Testis (tissue), 3 donors: ENCODE results near the gene WDCP. TPM values are rescaled to one million over a fixed set of nuclear protein-coding genes. Genes with fewer than 3 reads are reported as not detected.

ENCODE experiments used
- DNase-seq: peaks from one replicate; pipeline ENCODE4 v3.0.0-alpha.2; 2019
- H3K27ac ChIP-seq, 2 donors: fragments of 200-600 bp; sonication (generic); one replicate each; pipeline ENCODE4 v1.5.1; 2019
- H3K27me3 ChIP-seq: fragments of 200-600 bp; sonication (generic); one replicate; pipeline ENCODE4 v1.5.1; 2019
- H3K36me3 ChIP-seq: fragments of 200-600 bp; sonication (generic); one replicate; pipeline ENCODE4 v1.5.1; 2017; ENCODE audit warnings: low read depth; ENCODE audit errors: missing control alignments
- H3K4me1 ChIP-seq: fragments of 200-600 bp; sonication (generic); one replicate; pipeline ENCODE4 v1.5.1; 2019
- H3K4me3 ChIP-seq, 2 donors: fragments of 200-600 bp; sonication (generic); one replicate each; pipeline ENCODE4 v1.5.1; 2017 to 2019
- H3K9me3 ChIP-seq: fragments of 200-600 bp; sonication (generic); one replicate; pipeline ENCODE4 v1.5.1; 2017
- POLR2A ChIP-seq: fragments of 450-650 bp; IDR thresholded peaks from one replicate; pipeline ENCODE4 v1.6.1; 2017; ENCODE audit warnings: antibody characterized with exemption, mild to moderate bottlenecking, moderate library complexity
- WGBS, 2 donors: methylation state at CpG; one replicate each; pipeline ENCODE4 v1.1.5; 2018; 5-methylcytosine and 5-hydroxymethylcytosine counted together
- intact Hi-C: fragments of 100-400 bp; cut with DNase I; formaldehyde crosslinking; loops from one replicate; pipeline ENCODE4 v1.15.1; 2023; ENCODE audit warnings: low total_unique reads
- polyA plus RNA-seq: library from polyadenylated mRNA; stranded (reverse); fragments of 350-450 nt; fragmentation: Illumina TruSeq; extraction: RNeasy Lipid Tissue Mini Kit (QIAGEN cat#74804); gene quantifications from one replicate; pipeline ENCODE4 v1.2.3, GENCODE V29; 2014; ENCODE audit warnings: low read depth, low replicate concordance; ENCODE audit not compliant: insufficient read depth
- total RNA-seq, 2 donors: library from RNA; depleted of rRNA; stranded (reverse); fragments of >200 nt; gene quantifications; one replicate each; pipeline ENCODE4 v1.2.3, GENCODE V29; 2016
- TF ChIP-seq, protein P1 (sequence below), 3 experiments: fragments of 450-650 bp in 2 of 3; fragments of 200-600 bp in 1 of 3; sonication (generic) in 1 of 3; IDR thresholded peaks; one replicate each; pipeline ENCODE4 v1.5.1; 2016 to 2019; ENCODE audit warnings: antibody characterized with exemption in 3 of 3, mild to moderate bottlenecking in 2 of 3, moderate library complexity in 1 of 3

The WDCP gene
- total and polyA plus RNA-seq, 3 donors from 2014 or later = 9.8 to 11.5 (median 10.4) TPM

DNA sequence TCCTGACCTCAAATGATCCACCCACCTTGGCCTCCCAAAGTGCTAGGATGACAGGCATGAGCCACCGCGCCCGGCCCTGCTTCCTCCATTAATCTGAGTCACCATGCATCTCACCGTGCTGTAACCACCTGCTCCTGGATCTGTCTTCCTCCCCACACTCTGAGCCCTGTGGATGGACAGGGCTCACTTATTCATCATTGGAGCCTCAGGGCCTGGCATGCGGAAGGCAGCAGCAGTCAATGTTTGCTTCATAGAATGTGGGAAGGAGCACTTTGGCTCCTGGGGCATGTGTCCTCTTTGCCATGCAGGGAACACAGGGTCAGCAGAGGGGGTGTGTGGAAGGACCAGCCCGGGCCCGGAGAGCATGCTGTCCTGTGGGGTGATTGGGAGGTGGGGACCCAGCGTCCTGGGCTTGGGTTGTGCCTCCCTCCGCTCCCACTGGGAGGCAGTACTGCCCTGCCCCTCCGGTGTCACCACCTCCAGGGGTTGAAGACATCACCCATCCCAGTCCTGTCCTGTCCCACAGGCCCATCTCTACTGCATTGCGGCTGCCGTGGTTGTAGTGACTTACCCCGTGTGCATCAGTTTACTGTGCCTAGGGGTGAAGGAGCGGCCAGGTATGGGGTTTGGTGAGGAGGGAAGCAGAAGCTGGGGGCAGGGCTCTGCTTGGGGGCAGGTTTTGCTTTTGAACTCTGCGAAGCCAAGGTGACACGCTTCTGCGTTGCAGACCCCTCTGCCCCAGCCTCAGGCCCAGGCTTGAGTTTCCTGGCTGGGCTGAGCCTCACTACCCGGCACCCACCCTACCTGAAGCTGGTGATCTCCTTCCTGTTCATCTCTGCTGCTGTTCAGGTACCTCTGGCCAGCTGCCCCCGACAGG, 25.8 kb downstream of the WDCP start:
- H3K27ac ChIP-seq = no peak overlapping the region
- TF ChIP-seq POLR2A = no peak
- TF ChIP-seq, protein P1, sequence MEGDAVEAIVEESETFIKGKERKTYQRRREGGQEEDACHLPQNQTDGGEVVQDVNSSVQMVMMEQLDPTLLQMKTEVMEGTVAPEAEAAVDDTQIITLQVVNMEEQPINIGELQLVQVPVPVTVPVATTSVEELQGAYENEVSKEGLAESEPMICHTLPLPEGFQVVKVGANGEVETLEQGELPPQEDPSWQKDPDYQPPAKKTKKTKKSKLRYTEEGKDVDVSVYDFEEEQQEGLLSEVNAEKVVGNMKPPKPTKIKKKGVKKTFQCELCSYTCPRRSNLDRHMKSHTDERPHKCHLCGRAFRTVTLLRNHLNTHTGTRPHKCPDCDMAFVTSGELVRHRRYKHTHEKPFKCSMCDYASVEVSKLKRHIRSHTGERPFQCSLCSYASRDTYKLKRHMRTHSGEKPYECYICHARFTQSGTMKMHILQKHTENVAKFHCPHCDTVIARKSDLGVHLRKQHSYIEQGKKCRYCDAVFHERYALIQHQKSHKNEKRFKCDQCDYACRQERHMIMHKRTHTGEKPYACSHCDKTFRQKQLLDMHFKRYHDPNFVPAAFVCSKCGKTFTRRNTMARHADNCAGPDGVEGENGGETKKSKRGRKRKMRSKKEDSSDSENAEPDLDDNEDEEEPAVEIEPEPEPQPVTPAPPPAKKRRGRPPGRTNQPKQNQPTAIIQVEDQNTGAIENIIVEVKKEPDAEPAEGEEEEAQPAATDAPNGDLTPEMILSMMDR (IDR thresholded peaks at IDR 0.05) = peak in 1 of 3 experiments; percentile 3
- H3K4me3 ChIP-seq = no peak overlapping the region
- H3K9me3 ChIP-seq = no peaks in the 10 kb centered on the region
- intact Hi-C loops = no loop called here
- 81 to 91% methylated on average over 11 to 19 of the region's 19 CpGs for WGBS, 2 donors
- no peaks in the 10 kb centered on the region for H3K4me1 ChIP-seq
- no peaks in the 10 kb centered on the region for H3K27me3 ChIP-seq
- H3K36me3 ChIP-seq = no peaks in the 10 kb centered on the region
- DNase-seq = peak; percentile 14

DNA sequence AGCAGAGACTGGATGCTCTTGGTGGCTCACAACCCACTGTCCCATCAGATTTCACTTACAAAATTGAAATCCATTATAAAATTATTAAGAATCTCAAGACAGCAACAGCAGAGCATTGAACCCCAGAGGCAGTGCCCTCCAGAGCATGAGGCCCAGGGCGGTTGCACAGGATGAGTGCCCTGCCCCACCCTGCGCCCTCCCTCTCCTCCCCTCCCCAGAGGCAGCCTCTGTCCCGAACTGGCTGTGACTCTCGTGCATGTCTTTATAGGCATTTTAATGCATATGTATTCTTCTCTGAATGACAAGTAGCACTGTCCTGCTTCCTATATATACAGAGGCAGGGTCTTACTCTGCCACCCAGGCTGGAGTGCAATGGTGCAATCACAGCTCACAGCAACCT, 26.9 kb downstream of the WDCP start:
- Histone ChIP-seq H3K27ac (no peak overlapping the region), H3K4me1 (no peaks in the 10 kb centered on the region), H3K27me3 (no peaks in the 10 kb centered on the region), H3K36me3 (no peaks in the 10 kb centered on the region), H3K4me3 (no peak overlapping the region), H3K9me3 (no peaks in the 10 kb centered on the region)
- intact Hi-C loops = no loop called here
- no peak for DNase-seq
- TF ChIP-seq, protein P1 (IDR thresholded peaks at IDR 0.05) = no peak
- no peak for TF ChIP-seq POLR2A
- WGBS, 2 donors = 69 to 84% methylated on average over 3 to 4 of the region's 4 CpGs

DNA sequence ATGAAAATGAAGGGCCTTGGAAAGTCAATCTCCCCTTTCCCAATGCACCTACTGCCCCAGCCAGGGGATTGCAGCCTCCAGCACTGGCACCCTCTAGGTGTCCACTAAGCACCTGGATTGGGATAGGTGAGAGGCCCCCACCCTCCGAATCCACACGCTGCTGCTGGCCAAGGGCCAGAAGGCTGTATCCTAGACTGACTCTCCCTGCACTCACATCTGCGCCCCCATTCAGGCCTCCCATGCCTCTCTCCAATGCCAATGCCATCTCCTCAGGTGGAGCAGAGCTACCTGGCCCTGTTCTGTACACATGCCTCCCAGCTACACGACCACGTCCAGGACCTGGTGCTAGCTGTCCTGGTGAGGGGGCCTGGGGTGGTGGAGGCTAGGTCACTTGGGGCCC, 27.5 kb downstream of the WDCP start:
- Histone ChIP-seq H3K9me3 (no peaks in the 10 kb centered on the region), H3K4me1 (no peaks in the 10 kb centered on the region), H3K4me3 (no peak overlapping the region), H3K27ac (no peak overlapping the region), H3K27me3 (no peaks in the 10 kb centered on the region), H3K36me3 (no peaks in the 10 kb centered on the region)
- no peak for TF ChIP-seq POLR2A
- TF ChIP-seq, protein P1 (IDR thresholded peaks at IDR 0.05) = no peak
- WGBS, 2 donors = 83 to 93% methylated on average over 5 of the region's 5 CpGs
- intact Hi-C loops = no loop called here
- DNase-seq = no peak

DNA sequence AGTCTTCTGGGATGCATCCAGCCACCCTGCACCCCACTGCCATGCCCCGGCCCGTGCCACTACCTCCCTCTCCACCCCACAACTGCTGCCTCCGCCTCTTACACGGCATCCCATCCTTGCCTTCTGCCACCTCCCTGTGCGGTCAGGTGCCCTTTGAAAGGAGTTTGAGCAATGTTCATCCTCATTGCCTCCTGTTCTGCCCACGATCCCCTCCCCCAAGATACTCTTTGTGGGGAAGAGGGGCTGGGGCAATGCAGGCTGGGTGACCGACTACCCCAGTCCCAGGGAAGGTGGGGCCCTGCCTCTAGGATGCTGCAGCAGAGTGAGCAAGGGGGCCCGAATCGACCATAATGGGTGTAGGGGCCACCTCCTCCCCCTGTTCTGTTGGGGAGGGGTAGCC, 28.9 kb downstream of the WDCP start:
- Histone ChIP-seq H3K9me3 (no peaks in the 10 kb centered on the region), H3K36me3 (no peaks in the 10 kb centered on the region), H3K4me1 (no peaks in the 10 kb centered on the region), H3K4me3 (no peak overlapping the region), H3K27me3 (no peaks in the 10 kb centered on the region), H3K27ac (no peak overlapping the region)
- DNase-seq = no peak
- intact Hi-C loops = no loop called here
- no peak for TF ChIP-seq POLR2A
- TF ChIP-seq, protein P1 (IDR thresholded peaks at IDR 0.05) = no peak
- WGBS, 2 donors = 84 to 88% methylated on average over 9 of the region's 9 CpGs

DNA sequence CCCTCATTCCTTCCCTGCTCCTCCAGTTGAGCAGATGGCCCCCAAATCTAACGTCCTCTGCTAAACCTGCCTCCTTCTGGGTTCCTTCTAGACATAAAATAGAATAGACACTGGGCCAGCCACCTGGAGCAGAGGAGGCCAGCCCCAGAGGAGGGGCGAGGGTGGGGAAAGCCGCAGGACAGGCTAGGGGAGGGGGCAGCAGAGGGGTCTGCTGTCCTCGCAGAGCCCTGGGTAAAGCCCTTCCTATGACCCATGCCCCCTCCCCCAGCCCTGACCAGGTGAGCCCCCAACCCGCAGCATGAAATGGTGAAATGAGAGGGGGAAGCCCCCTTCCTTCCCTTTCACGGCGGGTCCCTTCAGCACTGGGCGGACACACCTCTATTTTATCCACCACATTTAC, 29.5 kb downstream of the WDCP start:
- no peak for DNase-seq
- Histone ChIP-seq H3K4me1 (no peaks in the 10 kb centered on the region), H3K27ac (no peak overlapping the region), H3K27me3 (no peaks in the 10 kb centered on the region), H3K9me3 (no peaks in the 10 kb centered on the region), H3K4me3 (no peak overlapping the region), H3K36me3 (no peaks in the 10 kb centered on the region)
- TF ChIP-seq, protein P1 (IDR thresholded peaks at IDR 0.05) = no peak
- no peak for TF ChIP-seq POLR2A
- intact Hi-C loops = no loop called here
- 84 to 87% methylated on average over 8 of the region's 8 CpGs for WGBS, 2 donors
